Measurements from ENCODE around the gene SEC24D.
"Not testable (repeated sequence)": the region's sequence is repeated elsewhere in the genome, so short reads cannot be mapped to it uniquely, and the experiment has no call there.

Gene SEC24D

DNA sequence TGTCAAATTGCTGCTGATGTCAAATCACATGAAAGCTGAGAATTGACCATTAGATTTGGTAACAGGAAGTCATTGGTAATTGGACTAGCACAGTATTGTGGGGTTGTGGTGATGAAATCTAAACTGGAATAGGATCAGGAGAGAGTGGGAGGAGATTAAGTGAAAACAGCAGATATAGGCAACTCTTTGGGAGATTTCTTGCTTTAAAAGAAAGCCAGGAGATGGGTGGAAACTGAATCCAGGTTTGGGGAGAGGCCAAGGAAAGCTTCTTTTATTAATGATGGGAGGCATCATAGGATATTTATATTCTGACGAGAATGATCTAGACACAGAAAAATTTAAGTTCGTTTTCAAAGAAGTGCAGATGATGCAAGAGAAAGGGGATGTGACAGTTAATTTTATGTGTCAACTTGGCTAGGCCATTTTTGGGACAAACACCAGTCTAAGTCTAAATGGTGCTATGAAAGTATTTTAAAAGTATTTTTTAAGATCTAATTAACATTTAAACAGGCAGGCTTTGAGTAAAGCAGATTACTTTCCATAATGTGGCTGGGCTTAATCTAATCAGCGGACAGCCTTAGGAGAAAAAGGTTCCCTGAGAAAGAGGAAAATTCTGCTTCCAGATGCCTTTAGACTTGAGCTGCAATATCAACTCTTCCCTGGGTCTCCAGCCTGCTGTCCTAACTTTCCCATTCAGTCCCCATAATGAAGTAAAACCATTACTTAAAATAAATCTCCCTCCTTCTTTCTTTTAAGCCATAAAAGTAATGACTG lies 24.7 kb downstream of the SEC24D start:
- DNase-seq: no peak

DNA sequence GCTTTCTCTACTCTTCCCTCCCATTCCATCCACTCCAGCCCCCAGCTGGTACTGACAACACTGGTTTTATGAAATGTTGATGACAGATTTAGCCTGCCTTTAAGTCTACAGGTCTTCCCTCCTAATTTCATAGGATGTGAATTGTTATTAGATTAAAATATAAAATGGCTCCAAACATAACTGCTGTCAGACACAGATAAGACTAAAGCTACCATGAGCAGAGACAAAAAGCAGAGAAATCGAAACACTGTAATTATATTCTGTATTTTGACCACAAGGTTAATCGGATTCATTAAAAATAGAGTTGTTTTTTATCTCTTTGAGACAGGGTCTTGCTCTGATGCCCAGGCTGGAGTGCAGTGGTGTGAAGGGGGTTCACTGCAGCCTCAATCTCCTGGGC lies 28.3 kb downstream of the SEC24D start:
- no peak for DNase-seq

- no peak for DNase-seq
Observed at GRCh38 chr4:118803253-118803652, 32.7 kb downstream of the SEC24D start.

DNA sequence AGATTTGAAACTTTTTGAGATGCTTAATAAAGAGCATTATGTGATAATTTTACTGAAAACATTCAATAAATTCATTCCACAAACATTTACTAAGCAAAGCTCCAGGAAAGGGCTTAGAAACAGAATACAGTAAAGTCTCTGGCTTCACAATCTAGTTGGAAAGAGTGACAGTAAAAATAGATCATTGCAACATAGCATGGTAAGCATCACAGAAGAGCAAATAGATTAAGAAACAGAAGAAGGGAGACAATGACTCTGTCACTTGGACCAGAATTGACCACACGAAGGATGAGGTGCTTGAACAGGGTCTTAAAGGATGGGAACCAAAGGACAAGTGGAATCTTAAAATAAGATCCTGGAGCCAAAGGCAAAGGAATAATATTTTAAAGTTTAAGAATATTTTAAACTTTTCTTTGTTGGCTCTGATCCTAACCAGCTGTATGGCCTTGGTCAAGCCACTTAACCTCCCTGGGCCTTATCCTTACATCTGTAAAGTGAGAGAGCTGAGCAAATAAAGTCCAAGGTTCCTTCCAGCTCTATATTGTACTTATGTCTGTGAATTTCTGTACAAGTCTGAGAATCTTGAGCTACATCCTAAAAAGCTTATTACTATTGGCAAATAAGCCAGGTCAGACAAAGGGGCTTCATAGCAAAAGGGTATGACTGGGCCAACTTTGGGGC lies 33.9 kb downstream of the SEC24D start:
- no peak for DNase-seq

DNA sequence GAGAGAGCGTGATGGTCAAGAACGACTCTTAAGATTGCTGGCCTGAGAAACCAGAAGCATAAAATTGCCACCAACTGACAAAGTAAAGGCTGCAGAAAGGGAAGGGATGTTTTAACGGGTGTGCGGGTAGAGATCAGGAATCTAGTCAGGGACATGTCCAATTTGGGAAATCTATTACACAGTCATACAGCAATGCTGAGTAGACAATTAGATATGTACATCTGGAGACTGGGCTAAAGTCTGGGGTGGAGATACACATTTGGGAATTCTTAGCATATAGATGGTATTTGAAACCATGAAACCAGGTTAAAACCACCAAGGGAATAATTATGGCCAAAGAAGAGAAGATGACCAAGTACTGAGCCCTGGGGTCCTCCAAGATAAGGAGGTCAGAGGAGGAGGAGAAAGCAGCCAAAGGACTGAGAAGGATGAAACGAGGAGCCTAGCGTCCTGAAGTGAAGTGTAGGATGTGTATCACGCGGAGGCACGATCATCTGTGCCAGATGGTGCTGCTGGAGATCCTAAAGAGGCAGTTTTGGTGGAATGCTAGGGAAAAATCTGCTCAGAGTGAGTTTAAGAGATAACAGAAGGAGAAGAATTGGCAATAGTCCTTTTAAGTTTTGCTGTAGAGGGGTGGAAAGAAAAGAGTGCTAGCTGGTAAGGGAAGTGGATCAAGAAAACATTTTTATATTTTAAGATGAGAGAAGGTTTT lies 36.5 kb downstream of the SEC24D start:
- no peak for DNase-seq

- no peak for DNase-seq
Observed at GRCh38 chr4:118798658-118799057, 37.3 kb downstream of the SEC24D start.

- no peak for DNase-seq
Observed at GRCh38 chr4:118797558-118798142, 38.3 kb downstream of the SEC24D start.

DNA sequence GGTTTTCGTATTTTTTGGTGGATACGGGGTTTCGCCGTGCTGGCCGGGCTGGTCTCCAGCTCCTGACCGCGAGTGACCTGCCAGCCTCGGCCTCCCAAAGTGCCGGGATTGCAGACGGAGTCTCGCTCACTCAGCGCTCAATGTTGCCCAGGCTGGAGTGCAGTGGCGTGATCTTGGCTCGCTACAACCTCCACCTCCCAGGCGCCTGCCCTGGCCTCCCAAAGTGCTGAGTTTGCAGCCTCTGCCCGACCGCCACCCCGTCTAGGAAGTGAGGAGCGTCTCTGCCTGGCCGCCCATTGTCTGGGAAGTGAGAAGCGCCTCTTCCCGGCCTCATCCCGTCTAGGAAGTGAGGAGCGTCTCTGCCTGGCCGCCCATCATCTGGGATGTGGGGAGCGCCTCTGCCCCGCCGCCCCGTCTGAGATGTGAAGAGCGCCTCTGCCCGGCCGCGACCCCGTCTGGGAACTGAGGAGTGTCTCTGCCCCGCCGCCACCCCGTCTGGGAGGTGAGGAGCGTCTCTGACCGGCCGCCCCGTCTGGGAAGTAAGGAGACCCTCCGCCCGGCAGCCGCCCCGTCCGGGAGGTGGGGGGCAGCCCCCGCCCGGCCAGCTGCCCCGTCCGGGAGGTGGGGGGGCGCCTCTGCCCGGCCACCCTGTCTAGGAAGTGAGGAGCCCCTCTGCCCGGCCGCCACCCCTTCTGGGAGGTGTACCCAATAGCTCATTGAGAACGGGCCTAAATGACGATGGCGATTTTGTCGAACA lies 44.1 kb downstream of the SEC24D start:
- not testable (repeated sequence) for DNase-seq

- no peak for DNase-seq
Observed at GRCh38 chr4:118790544-118790943, 45.4 kb downstream of the SEC24D start.

- DNase-seq: no peak
Observed at GRCh38 chr4:118788911-118789310, 47.0 kb downstream of the SEC24D start.

DNA sequence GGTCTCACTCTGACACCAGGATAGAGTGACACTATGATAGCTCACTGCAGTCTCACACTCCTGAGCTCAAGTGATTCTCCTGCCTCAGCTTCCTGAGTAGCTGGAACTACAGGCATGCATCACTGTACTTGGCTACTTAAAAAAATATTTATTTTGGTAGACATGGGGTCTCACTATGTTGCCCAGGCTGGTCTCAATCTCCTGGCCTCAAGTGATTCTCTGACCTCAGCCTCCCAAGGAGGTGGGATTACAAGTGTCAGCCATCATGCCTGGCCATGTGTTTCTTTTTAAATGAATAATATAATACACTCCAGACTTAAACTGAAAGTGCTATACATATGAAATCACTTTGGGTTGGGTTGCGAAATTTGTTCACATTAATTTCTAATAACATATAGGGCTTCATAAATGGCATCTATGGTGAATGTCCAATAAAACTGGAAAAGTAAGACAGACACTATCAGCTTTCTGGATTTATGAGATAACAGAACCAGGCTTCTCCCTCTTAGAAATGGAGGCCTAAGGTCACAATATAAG lies 48.0 kb downstream of the SEC24D start:
- DNase-seq: no peak

GRCh38 chr4:118784776-118785175 lies 51.1 kb downstream of the SEC24D start:
- DNase-seq: no peak

- DNase-seq: no peak
Observed at GRCh38 chr4:118783887-118784286, 52.0 kb downstream of the SEC24D start.

DNA sequence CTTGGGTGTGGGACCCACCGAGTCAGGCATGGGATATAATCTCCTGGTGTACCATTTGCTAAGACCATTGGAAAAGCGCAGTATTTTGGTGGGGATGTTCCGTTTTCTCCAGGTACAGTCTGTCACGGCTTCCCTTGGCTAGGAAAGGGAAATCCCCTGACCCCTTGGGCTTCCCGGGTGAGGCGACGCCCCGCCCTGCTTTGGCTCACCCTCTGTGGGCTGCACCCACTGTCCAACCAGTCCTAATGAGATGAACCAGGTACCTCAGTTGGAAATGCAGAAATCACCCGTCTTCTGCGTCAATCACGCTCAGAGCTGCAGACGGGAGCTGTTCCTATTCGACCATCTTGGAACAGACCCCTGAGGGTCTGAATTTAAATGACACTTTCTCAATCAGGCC lies 53.0 kb downstream of the SEC24D start:
- not testable (repeated sequence) for DNase-seq

GRCh38 chr4:118777649-118778048 lies 58.3 kb downstream of the SEC24D start:
- not testable (repeated sequence) for DNase-seq

- not testable (repeated sequence) for DNase-seq
Observed at GRCh38 chr4:118776955-118777640, 58.8 kb downstream of the SEC24D start.

GRCh38 chr4:118776157-118776954 lies 59.6 kb downstream of the SEC24D start:
- no peak for DNase-seq

DNA sequence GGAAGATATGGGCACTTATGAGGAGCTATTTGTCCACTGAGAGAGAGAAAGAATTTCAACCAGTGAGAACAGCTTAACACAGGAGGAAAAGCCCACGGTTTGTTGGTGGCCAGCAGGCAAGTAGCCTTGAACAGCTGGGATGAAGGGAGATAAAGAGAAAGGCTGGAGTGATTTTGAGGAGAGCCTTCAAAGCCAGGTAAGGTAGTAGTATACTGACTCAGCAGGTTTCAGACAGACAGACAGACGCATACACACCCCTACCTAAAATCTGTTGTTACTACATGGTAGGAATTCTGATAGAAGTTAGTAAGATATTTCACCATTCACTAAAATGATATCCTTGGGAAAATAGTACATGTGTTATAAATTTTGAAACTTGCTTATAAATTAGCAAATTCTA lies 60.5 kb downstream of the SEC24D start:
- no peak for DNase-seq

DNA sequence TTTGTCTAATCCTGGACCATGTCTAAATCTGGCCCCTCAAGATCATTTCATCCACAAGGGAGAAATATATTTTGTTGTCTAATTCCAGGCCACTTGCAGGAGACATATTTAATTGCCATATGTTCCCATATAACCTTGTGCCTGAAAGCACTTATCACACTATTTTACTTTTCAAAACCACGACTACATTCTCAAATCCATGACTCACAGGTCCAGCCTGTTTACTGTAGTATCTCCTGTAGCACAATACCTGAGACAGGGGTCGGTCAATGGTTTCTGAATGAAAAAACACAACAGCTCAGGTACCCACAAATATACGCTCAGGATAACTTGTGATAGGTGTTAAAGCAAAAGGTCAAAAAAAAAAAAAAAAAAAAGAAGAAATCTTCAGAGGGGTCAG lies 60.9 kb downstream of the SEC24D start:
- DNase-seq: no peak

DNA sequence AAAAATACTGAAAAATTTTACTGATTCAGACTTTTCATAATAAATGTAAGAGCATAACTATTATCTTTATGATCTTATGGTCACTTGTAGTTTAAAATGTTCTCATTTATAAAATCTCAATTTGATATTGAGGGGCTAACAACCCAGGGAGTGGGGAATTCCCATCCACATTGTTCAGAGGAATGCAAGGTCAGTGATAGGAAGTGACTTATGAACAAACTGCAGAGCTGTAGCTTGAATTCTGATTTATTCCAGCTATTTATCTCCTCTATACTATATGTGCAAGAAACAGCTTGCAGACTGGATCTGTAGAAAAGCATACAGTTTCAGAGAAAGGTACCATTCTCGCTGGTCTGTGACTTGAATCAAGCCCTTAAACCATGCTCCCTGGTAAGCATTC lies 61.6 kb downstream of the SEC24D start:
- no peak for DNase-seq

DNA sequence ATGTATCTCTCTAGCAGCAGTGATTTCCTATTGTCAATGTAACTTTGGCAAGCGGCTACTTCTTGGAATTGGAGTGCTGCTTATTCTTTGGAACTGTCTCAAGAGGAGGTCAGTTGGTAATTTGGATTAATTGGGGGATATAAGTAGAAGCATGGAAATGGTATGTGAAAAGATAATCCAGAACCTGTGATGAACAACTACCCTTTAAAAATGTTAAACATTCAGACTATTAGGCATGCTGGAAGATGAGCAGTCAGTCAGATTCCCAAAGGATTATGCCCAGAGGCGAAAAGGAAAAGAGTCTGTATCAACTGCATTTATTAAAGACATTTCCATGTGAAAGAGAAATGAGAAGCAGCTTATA lies 62.5 kb downstream of the SEC24D start:
- DNase-seq: no peak

Data from activated CD4-positive, alpha-beta T cell treated with anti-CD3 and anti-CD28 coated beads, Interleukin-2, amount 50 U/mL, for 1 hour (primary cell).